Osteoblast (primary cell): ENCODE measurements around the gene ASXL2. TPM values are rescaled to one million over a fixed set of nuclear protein-coding genes. Genes with fewer than 3 reads are reported as not detected.

Experiments
- DNase-seq: peaks from one replicate; pipeline ENCODE4 v3.0.0; 2011; ENCODE audit warnings: low spot score, mixed read lengths; ENCODE audit not compliant: insufficient read length; ENCODE audit errors: missing footprints
- H2AFZ ChIP-seq: 2 replicates; pipeline ENCODE4 v1.6.0; 2011; ENCODE audit warnings: mild to moderate bottlenecking, low read length
- H3K27ac ChIP-seq: 2 replicates; pipeline ENCODE4 v1.5.1; 2011; ENCODE audit warnings: mild to moderate bottlenecking, low read depth, low read length, moderate library complexity
- H3K27me3 ChIP-seq: 2 replicates; pipeline ENCODE4 v1.6.0; 2012; ENCODE audit warnings: mild to moderate bottlenecking, control low read depth, inconsistent platforms, low read length, moderate library complexity; ENCODE audit not compliant: insufficient read depth
- H3K36me3 ChIP-seq: 2 replicates; pipeline ENCODE4 v1.5.1; 2011; ENCODE audit warnings: mild to moderate bottlenecking, low read length, control low read depth, moderate library complexity; ENCODE audit not compliant: insufficient read depth
- H3K4me1 ChIP-seq: 2 replicates; pipeline ENCODE4 v1.5.1; 2011; ENCODE audit warnings: mild to moderate bottlenecking, low read length, control low read depth, moderate library complexity; ENCODE audit not compliant: insufficient read depth
- H3K4me2 ChIP-seq: 2 replicates; pipeline ENCODE4 v1.6.0; 2011; ENCODE audit warnings: mild to moderate bottlenecking, low read length; ENCODE audit not compliant: insufficient read depth
- H3K4me3 ChIP-seq: fragments of 200-600 bp; sonication (generic); 3 replicates; pipeline ENCODE4 v1.5.1; 2012; ENCODE audit warnings: mild to moderate bottlenecking, low read length, inconsistent platforms; ENCODE audit not compliant: insufficient read depth
- H3K79me2 ChIP-seq: 2 replicates; pipeline ENCODE4 v1.6.0; 2012; ENCODE audit warnings: mild to moderate bottlenecking, low read length, control low read depth, inconsistent platforms; ENCODE audit not compliant: insufficient read depth
- H3K9me3 ChIP-seq: 2 replicates; pipeline ENCODE4 v1.5.1; 2011; ENCODE audit warnings: low read depth, low read length, control low read depth
- H4K20me1 ChIP-seq: 2 replicates; pipeline ENCODE4 v1.6.0; 2012; ENCODE audit warnings: mild to moderate bottlenecking, low read length, control low read depth; ENCODE audit not compliant: insufficient read depth
- total RNA-seq: library from RNA; depleted of rRNA; stranded (reverse); fragments of >200 nt; gene quantifications from 2 replicates; pipeline ENCODE4 v1.2.3, GENCODE V29; 2012
- TF ChIP-seq, protein P1 (sequence below): IDR thresholded peaks from 2 replicates; pipeline ENCODE4 v1.5.1; 2011; ENCODE audit warnings: mild to moderate bottlenecking, low read depth, low read length, moderate library complexity; ENCODE audit errors: extremely low read depth

Gene ASXL2
- total RNA-seq, 1 donor: 13.0 TPM

DNA sequence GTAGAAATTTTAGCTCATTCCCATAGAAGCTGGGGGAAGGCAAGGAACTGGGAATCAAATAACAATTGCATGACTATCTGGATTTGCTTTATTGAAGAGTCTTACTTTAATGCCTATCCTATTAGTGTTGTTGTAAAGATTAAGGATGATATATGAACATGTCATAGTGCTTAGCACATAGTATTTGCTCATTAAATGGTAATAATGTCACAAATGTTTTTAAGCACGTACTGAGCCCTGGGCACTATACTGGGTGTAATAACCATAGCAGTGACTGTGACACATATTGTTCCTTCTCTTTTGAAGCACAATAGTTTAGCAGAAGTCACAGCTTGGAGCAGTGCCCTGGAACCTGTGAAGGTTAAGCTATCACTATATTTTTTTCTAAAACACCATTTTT, 157.7 kb downstream of the ASXL2 start:
- no peaks in the 10 kb centered on the region for H3K79me2 ChIP-seq
- no peaks in the 10 kb centered on the region for H3K9me3 ChIP-seq
- H4K20me1 ChIP-seq: no peaks in the 10 kb centered on the region
- no peak overlapping the region for H2AFZ ChIP-seq
- DNase-seq: no peak
- H3K36me3 ChIP-seq: no peaks in the 10 kb centered on the region
- H3K4me3 ChIP-seq: no peak overlapping the region
- no peak overlapping the region for H3K27ac ChIP-seq
- H3K4me2 ChIP-seq: no peak overlapping the region
- H3K4me1 ChIP-seq: no peaks in the 10 kb centered on the region
- peaks cover 16% of the 10 kb centered on the region for H3K27me3 ChIP-seq
- TF ChIP-seq, protein P1, sequence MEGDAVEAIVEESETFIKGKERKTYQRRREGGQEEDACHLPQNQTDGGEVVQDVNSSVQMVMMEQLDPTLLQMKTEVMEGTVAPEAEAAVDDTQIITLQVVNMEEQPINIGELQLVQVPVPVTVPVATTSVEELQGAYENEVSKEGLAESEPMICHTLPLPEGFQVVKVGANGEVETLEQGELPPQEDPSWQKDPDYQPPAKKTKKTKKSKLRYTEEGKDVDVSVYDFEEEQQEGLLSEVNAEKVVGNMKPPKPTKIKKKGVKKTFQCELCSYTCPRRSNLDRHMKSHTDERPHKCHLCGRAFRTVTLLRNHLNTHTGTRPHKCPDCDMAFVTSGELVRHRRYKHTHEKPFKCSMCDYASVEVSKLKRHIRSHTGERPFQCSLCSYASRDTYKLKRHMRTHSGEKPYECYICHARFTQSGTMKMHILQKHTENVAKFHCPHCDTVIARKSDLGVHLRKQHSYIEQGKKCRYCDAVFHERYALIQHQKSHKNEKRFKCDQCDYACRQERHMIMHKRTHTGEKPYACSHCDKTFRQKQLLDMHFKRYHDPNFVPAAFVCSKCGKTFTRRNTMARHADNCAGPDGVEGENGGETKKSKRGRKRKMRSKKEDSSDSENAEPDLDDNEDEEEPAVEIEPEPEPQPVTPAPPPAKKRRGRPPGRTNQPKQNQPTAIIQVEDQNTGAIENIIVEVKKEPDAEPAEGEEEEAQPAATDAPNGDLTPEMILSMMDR: no peak

DNA sequence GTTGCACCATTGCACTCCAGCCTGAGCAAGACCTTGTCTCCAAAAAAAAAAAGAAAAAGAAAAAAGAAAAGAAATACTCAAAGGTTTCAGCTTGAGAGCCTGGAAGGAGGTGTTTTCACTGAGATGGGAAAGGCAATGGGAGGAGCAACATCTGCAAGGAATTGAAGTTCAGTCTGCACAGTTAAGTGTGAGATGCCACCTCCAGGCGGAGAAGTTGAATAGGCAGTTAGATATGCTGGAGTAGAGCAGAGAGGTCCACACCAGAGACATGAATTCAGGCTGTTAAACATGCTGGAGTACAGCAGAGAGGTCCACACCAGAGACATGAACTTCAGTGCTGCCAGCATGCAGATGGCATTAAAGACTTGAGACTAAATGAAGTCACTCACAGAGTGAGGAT, 163.5 kb downstream of the ASXL2 start:
- H3K4me1 ChIP-seq: no peaks in the 10 kb centered on the region
- no peak overlapping the region for H2AFZ ChIP-seq
- H4K20me1 ChIP-seq: no peaks in the 10 kb centered on the region
- no peak for DNase-seq
- H3K79me2 ChIP-seq: no peaks in the 10 kb centered on the region
- H3K27ac ChIP-seq: no peak overlapping the region
- no peak overlapping the region for H3K4me2 ChIP-seq
- TF ChIP-seq, protein P1: no peak
- H3K36me3 ChIP-seq: no peaks in the 10 kb centered on the region
- no peak overlapping the region for H3K4me3 ChIP-seq
- H3K9me3 ChIP-seq: no peaks in the 10 kb centered on the region
- H3K27me3 ChIP-seq: peaks cover 3% of the 10 kb centered on the region

DNA sequence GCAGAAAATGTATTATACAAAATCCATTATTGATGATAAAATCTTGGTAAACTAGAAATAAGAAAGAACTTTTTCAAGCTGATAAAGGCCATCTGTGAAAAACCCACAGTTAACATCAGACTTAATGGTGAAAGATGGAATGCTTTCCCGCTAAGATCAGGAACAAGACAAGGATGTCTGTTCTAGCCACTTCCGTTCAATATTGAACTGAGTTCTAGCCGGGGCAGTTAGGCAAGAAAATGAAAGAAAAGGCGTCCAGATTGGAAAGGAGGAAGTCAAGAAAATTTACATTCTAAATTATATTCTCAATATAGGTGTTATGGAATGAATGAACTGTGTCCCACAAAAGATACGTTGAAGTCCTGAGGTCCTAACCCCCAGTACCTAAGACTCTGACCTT, 165.8 kb downstream of the ASXL2 start:
- Histone ChIP-seq H3K4me3 (no peak overlapping the region), H2AFZ (no peak overlapping the region), H3K27ac (no peak overlapping the region), H3K9me3 (no peaks in the 10 kb centered on the region), H3K36me3 (no peaks in the 10 kb centered on the region), H4K20me1 (no peaks in the 10 kb centered on the region), H3K4me1 (no peaks in the 10 kb centered on the region), H3K79me2 (no peaks in the 10 kb centered on the region), H3K4me2 (no peak overlapping the region), H3K27me3 (peaks cover 3% of the 10 kb centered on the region)
- TF ChIP-seq, protein P1: no peak
- no peak for DNase-seq

DNA sequence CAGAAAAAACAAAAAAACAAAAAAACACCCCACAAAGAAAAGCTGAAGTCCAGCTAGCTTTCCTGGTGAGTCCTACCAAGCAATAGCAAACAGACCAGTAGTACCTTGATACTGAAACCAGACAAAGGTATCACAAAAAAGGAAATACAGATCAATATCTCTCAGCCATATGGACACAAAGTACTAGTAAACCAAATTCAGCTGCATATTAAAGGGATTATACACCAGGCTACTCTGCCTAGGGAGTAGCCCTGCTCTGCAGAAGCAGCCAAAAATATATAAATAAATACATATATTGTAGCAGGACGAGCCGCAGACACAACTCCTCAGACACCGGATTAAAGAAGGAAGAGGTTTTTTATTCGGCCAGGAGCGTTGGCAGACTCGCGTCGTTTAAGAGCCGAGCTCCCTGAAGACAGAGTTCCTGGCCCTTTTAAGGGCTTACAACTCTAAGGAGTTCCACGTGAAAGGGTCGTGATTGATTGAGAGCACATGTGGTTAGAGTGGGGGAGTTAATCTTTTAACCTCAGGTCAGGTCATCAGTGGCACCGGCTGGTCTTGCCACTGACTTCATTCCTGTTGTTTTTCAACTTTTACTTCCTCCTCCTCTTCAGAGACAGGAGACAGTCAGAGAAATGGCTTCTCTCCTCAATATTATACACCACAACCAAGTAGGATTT, 166.5 kb downstream of the ASXL2 start:
- Histone ChIP-seq H2AFZ (peak overlapping the region; percentile 59), H3K27ac (no peak overlapping the region), H3K36me3 (no peaks in the 10 kb centered on the region), H3K4me3 (peak overlapping the region; percentile 49), H3K79me2 (no peaks in the 10 kb centered on the region), H3K4me1 (no peaks in the 10 kb centered on the region), H3K9me3 (no peaks in the 10 kb centered on the region), H3K27me3 (peaks cover 3% of the 10 kb centered on the region), H3K4me2 (peak overlapping the region; percentile 55), H4K20me1 (no peaks in the 10 kb centered on the region)
- DNase-seq: peak; percentile 69
- TF ChIP-seq, protein P1: no peak
